PC-3 (cell line): ENCODE measurements around the gene MAP1LC3A. TPM values are rescaled to one million over a fixed set of nuclear protein-coding genes. Genes with fewer than 3 reads are reported as not detected.

Experiments used
- ATAC-seq: fragments of 200-7000 bp; cut with Tn5 transposase; 2 replicates; pipeline ENCODE4 v1.9.1; 2020; ENCODE audit warnings: mild to moderate bottlenecking, moderate library complexity
- BruUV-seq: library from RNA; stranded (reverse); fragments of 400-500 nt; replicated peaks from 2 replicates; lab custom pipeline; 2021; lab: Mats Ljungman, UMichigan
- CTCF ChIA-PET: fragments of 300-600 bp; sonication (Branson Sonifier 250); formaldehyde crosslinking; loops from one replicate; lab custom pipeline; 2022; ENCODE audit warnings: antibody characterized with exemption; lab: Charles Lee
- POLR2A ChIA-PET: fragments of 300-600 bp; sonication (Branson Sonifier 250); formaldehyde crosslinking; loops from one replicate; lab custom pipeline; 2022; ENCODE audit warnings: antibody characterized with exemption; ENCODE audit not compliant: unreplicated experiment; lab: Charles Lee
- DNase-seq: peaks from one replicate; pipeline ENCODE4 v3.0.0-alpha.2; 2015
- H2AFZ ChIP-seq: fragments of 300-600 bp; sonication (generic); 2 replicates; pipeline ENCODE4 v1.6.0; 2016; ENCODE audit warnings: antibody characterized with exemption, low read length
- H3F3A ChIP-seq: fragments of 300-600 bp; sonication (generic); one replicate; pipeline ENCODE4 v1.6.0; 2017; ENCODE audit warnings: antibody characterized with exemption, low read length, control low read depth, mild to moderate bottlenecking; ENCODE audit not compliant: unreplicated experiment
- H3K27ac ChIP-seq: fragments of 300-600 bp; sonication (generic); 2 replicates; pipeline ENCODE4 v1.5.1; 2016; ENCODE audit warnings: mild to moderate bottlenecking, low read length
- H3K27me3 ChIP-seq: fragments of 300-600 bp; sonication (generic); 2 replicates; pipeline ENCODE4 v1.6.1; 2016; ENCODE audit warnings: low read length, mixed read lengths
- H3K36me3 ChIP-seq: fragments of 300-600 bp; sonication (generic); 2 replicates; pipeline ENCODE4 v1.6.1; 2016; ENCODE audit warnings: low read depth, mixed run types, low read length, mixed read lengths
- H3K4me1 ChIP-seq: fragments of 300-600 bp; sonication (generic); 2 replicates; pipeline ENCODE4 v1.5.1; 2016; ENCODE audit warnings: low read length; ENCODE audit not compliant: insufficient read depth
- H3K4me2 ChIP-seq: fragments of 300-600 bp; sonication (generic); 2 replicates; pipeline ENCODE4 v1.6.0; 2016; ENCODE audit warnings: low read length
- H3K4me3 ChIP-seq: fragments of 300-600 bp; sonication (generic); 2 replicates; pipeline ENCODE4 v1.5.1; 2016; ENCODE audit warnings: mild to moderate bottlenecking, low read length, mixed read lengths
- H3K79me2 ChIP-seq: fragments of 300-600 bp; sonication (generic); 2 replicates; pipeline ENCODE4 v1.6.1; 2017; ENCODE audit warnings: low read length, mixed read lengths
- H3K9ac ChIP-seq: fragments of 300-600 bp; sonication (generic); 2 replicates; pipeline ENCODE4 v1.6.0; 2016; ENCODE audit warnings: mild to moderate bottlenecking, low read length
- H3K9me2 ChIP-seq: fragments of 300-600 bp; sonication (generic); replicated peaks from 2 replicates; pipeline ENCODE4 v1.6.1; 2016; ENCODE audit warnings: mixed run types, low read length, mixed read lengths
- H3K9me3 ChIP-seq: fragments of 300-600 bp; sonication (generic); 2 replicates; pipeline ENCODE4 v1.6.1; 2016; ENCODE audit warnings: low read length, mixed read lengths
- H4K20me1 ChIP-seq: fragments of 300-600 bp; sonication (generic); 2 replicates; pipeline ENCODE4 v1.6.1; 2016; ENCODE audit warnings: low read length, mixed read lengths
- EZH2 ChIP-seq: fragments of 300-600 bp; sonication (generic); IDR thresholded peaks from one replicate; pipeline ENCODE4 v1.6.1; 2017; ENCODE audit warnings: antibody characterized with exemption, mild to moderate bottlenecking, low read length; ENCODE audit not compliant: unreplicated experiment
- EZH2phosphoT487 ChIP-seq: fragments of 300-600 bp; sonication (generic); IDR thresholded peaks from 2 replicates; pipeline ENCODE4 v1.6.1; 2018; ENCODE audit warnings: mild to moderate bottlenecking, antibody characterized with exemption, low read length, borderline replicate concordance
- intact Hi-C: fragments of 100-400 bp; cut with micrococcal nuclease; formaldehyde crosslinking; loops from 2 replicates; pipeline ENCODE4 v1.9.0; 2023
- total RNA-seq: library from RNA; depleted of rRNA; stranded (reverse); fragments of >200 nt; gene quantifications from 2 replicates; pipeline ENCODE4 v1.2.3, GENCODE V29; 2014
- TF ChIP-seq, protein P1 (sequence below): fragments of 300-600 bp; sonication (generic); conservative IDR thresholded peaks from 2 replicates; pipeline ENCODE4 v1.5.1; 2017; ENCODE audit warnings: antibody characterized with exemption, low read depth, mild to moderate bottlenecking, low read length

MAP1LC3A gene
- total RNA-seq, 1 experiment from 2014 or later = 0.22 TPM

DNA sequence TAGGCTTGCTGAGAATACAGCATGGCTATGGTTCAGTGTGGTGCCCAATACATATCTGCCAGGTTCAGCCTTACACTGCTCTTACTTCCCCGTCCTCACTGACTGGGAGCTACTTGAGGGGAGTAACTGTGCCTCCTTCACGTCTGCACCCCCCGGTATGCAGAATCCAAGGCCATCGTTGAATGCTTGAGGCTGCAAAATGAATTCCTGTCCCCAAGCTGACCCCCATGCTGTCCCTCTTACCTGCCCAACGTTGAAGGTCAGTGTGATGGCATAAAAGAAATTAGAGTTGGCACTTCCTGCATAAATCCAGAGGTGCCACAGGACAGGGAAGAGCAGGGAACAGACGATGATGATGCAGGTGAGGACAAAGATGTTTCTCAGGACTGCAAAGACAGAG lies 16.3 kb downstream of the MAP1LC3A start:
- no peak overlapping the region for H3K9ac ChIP-seq
- POLR2A ChIA-PET = no interaction called here
- intact Hi-C loops = no loop called here
- no peak overlapping the region for H2AFZ ChIP-seq
- H3K9me3 ChIP-seq = no peaks in the 10 kb centered on the region
- H3K4me2 ChIP-seq = no peak overlapping the region
- H3K79me2 ChIP-seq = no peaks in the 10 kb centered on the region
- BruUV-seq = no TSS peak
- DNase-seq (no peak), ATAC-seq (no peak)
- H3K36me3 ChIP-seq = no peaks in the 10 kb centered on the region
- TF ChIP-seq, protein P1, sequence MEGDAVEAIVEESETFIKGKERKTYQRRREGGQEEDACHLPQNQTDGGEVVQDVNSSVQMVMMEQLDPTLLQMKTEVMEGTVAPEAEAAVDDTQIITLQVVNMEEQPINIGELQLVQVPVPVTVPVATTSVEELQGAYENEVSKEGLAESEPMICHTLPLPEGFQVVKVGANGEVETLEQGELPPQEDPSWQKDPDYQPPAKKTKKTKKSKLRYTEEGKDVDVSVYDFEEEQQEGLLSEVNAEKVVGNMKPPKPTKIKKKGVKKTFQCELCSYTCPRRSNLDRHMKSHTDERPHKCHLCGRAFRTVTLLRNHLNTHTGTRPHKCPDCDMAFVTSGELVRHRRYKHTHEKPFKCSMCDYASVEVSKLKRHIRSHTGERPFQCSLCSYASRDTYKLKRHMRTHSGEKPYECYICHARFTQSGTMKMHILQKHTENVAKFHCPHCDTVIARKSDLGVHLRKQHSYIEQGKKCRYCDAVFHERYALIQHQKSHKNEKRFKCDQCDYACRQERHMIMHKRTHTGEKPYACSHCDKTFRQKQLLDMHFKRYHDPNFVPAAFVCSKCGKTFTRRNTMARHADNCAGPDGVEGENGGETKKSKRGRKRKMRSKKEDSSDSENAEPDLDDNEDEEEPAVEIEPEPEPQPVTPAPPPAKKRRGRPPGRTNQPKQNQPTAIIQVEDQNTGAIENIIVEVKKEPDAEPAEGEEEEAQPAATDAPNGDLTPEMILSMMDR = no peak
- TF ChIP-seq EZH2 = no peak
- TF ChIP-seq EZH2phosphoT487 = no peak
- no peaks in the 10 kb centered on the region for H4K20me1 ChIP-seq
- no peak overlapping the region for H3K4me3 ChIP-seq
- peaks cover 4% of the 10 kb centered on the region for H3F3A ChIP-seq
- H3K9me2 ChIP-seq = no peaks in the 10 kb centered on the region
- no peak overlapping the region for H3K27ac ChIP-seq
- CTCF ChIA-PET = no interaction called here
- peaks cover 21% of the 10 kb centered on the region for H3K4me1 ChIP-seq
- H3K27me3 ChIP-seq = no peaks in the 10 kb centered on the region

DNA sequence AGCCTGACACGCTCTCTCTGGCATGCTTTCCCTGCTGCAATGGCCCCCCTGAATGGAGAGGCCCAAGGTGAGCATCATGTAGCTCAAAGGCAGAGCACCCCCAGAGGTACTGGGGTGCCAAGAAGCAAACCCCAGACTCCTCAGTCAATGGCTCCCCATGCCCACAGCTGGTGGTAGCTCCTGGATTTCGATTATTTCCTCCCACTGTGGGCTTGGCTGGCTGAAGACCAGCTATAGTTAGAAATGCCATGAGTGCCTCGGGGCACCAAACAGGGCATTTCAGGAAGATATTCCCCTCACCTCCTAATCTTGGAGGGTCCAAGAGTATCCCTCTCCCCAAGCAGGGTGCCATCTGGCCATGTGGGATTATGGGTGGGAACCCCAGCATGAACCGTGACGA lies 16.8 kb downstream of the MAP1LC3A start:
- H3K9me2 ChIP-seq = no peaks in the 10 kb centered on the region
- no peak for DNase-seq
- no peak overlapping the region for H3K27ac ChIP-seq
- H3K4me1 ChIP-seq = peaks cover 25% of the 10 kb centered on the region
- H3K36me3 ChIP-seq = no peaks in the 10 kb centered on the region
- ATAC-seq = no peak
- BruUV-seq = no TSS peak
- H3K27me3 ChIP-seq = no peaks in the 10 kb centered on the region
- no peak overlapping the region for H3K9ac ChIP-seq
- H3K9me3 ChIP-seq = no peaks in the 10 kb centered on the region
- H3K79me2 ChIP-seq = no peaks in the 10 kb centered on the region
- no peak overlapping the region for H3K4me2 ChIP-seq
- H3K4me3 ChIP-seq = no peak overlapping the region
- CTCF ChIA-PET = no interaction called here
- no peak overlapping the region for H2AFZ ChIP-seq
- intact Hi-C loops = no loop called here
- no peak for TF ChIP-seq EZH2
- no peak for TF ChIP-seq EZH2phosphoT487
- TF ChIP-seq, protein P1 = no peak
- H3F3A ChIP-seq = peaks cover 6% of the 10 kb centered on the region
- H4K20me1 ChIP-seq = no peaks in the 10 kb centered on the region
- POLR2A ChIA-PET = no interaction called here

DNA sequence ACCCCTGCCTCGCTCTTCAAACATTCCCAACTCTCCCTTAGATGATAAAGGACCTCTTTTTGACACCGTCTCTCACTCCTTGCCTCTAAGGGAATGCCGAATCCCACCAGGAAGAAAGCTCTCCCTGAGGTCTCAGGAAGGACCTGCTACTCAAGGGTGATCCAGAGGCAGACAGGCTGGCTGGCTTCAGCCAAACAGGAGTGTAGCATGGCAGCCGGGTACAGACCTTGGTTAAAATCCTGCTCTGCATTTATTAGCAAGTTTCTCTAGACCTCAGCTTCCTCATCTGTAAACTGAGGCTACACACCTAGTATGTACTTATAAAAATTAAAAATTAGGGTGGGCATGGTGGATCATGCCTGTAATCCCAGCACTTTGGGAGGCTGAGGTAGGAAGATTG lies 17.2 kb downstream of the MAP1LC3A start:
- no peak overlapping the region for H2AFZ ChIP-seq
- intact Hi-C loops = no loop called here
- no peak for DNase-seq

More for the DNA sequence above, 17.2 kb downstream of the MAP1LC3A start:
- no peak overlapping the region for H3K4me3 ChIP-seq
- no peaks in the 10 kb centered on the region for H3K9me3 ChIP-seq
- H4K20me1 ChIP-seq = no peaks in the 10 kb centered on the region
- no peaks in the 10 kb centered on the region for H3K9me2 ChIP-seq
- no peaks in the 10 kb centered on the region for H3K27me3 ChIP-seq
- TF ChIP-seq EZH2phosphoT487 (no peak), EZH2 (no peak)
- TF ChIP-seq, protein P1 = no peak
- H3K4me1 ChIP-seq = peaks cover 30% of the 10 kb centered on the region
- no TSS peak for BruUV-seq
- H3K4me2 ChIP-seq = no peak overlapping the region
- CTCF ChIA-PET = no interaction called here
- no peak for ATAC-seq
- H3K79me2 ChIP-seq = no peaks in the 10 kb centered on the region
- no peak overlapping the region for H3K27ac ChIP-seq
- POLR2A ChIA-PET = no interaction called here
- H3F3A ChIP-seq = peaks cover 6% of the 10 kb centered on the region
- H3K36me3 ChIP-seq = no peaks in the 10 kb centered on the region
- no peak overlapping the region for H3K9ac ChIP-seq
